ENCODE results near the gene TXLNG. TPM values are rescaled to one million over a fixed set of nuclear protein-coding genes. Genes with fewer than 3 reads are reported as not detected.

Gene TXLNG
- total RNA-seq, 1 donor from 2014 or later = 37.1 TPM

DNA sequence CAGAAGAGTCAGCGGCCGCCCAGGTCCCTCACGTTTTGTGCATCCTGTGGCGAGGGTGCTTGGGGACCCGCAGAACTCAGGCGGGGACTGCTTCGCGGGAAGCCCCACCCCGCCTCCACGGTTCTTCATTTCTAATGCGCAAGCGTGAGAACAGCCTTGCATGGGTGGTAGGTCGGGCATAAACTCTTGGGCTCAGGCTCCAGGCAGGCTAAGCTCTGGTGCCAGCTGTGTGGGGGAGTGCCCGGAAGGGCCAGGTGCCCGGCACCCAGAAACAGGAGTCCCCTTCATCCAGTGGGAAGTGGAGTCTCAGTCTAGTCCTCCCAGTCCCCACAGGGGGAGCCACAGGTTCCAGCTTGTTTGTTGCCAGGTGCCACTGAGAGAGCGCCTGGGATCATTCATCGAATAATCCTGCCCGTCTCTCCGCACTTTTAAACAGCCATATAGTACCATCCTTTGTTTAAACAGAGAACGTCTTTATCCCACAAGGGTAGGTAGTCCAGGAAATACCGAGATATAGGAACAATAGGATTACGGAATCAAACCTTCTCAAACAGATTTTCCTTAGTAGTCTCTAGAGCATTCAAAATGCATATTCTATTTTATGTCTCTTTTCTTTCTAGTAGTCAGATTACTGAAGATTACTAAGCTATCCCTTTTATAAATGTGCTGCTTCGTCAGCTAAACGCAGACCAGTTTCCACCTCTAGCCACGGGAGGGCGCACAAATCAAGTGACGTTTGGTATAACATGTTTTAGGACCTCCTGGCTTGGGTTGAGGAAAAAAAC is 96.6 kb downstream of the TXLNG start:
- Histone ChIP-seq H3K27me3 (peaks cover 48% of the 10 kb centered on the region), H3K4me1 (no peaks in the 10 kb centered on the region), H3K36me3 (no peaks in the 10 kb centered on the region), H3K9ac (peak overlapping the region; percentile 11), H3K4me3 (peak overlapping the region; percentile 53), H3K4me2 (peak overlapping the region; percentile 84), H4K20me1 (ENCODE audit: low read depth) (no peaks in the 10 kb centered on the region), H2AFZ (replicated peaks) (peak overlapping the region; percentile 98), H3K27ac (no peak overlapping the region), H3K79me2 (ENCODE audit: low read depth) (no peaks in the 10 kb centered on the region), H3K9me3 (ENCODE audit: low read depth) (no peaks in the 10 kb centered on the region), H3F3A (ENCODE audit: low read depth) (peaks cover 7% of the 10 kb centered on the region)
- Mint-ChIP-seq H3K27me3 (ENCODE audit: insufficient read depth, low read depth) (peaks cover 3% of the 10 kb centered on the region), H3K4me3 (peak overlapping the region; percentile 85), H3K36me3 (no peaks in the 10 kb centered on the region), H3K4me1 (peaks cover 11% of the 10 kb centered on the region), H3K9me3 (no peaks in the 10 kb centered on the region), H3K27ac (peak overlapping the region; percentile 39)
- DNase-seq (ENCODE audit: low spot score) = peak; percentile 84
- TF ChIP-seq EZH2phosphoT487 (IDR thresholded peaks at IDR 0.05) (no peak), CTCF (IDR thresholded peaks at IDR 0.05) (peak; percentile 84)

DNA sequence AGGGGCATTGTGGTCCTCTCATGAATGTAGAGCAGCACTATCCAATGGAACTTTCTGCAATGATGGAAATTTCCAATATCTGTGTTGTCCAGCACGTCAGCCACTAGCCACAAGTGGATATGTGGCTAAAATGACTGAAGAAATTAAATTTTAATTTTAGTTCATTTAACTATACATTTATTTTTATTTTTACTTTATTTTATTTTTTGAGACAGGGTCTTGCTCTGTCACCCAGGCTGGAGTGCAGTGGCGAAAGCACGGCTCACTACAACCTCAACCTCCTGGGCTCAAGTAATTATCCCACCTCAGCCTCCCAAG is 97.2 kb downstream of the TXLNG start:
- Mint-ChIP-seq H3K27ac (peak overlapping the region; percentile 39), H3K9me3 (no peaks in the 10 kb centered on the region), H3K36me3 (no peaks in the 10 kb centered on the region), H3K4me3 (peak overlapping the region; percentile 85), H3K27me3 (ENCODE audit: insufficient read depth, low read depth) (peaks cover 3% of the 10 kb centered on the region), H3K4me1 (peaks cover 11% of the 10 kb centered on the region)
- Histone ChIP-seq H3K36me3 (no peaks in the 10 kb centered on the region), H3K4me2 (peak overlapping the region; percentile 84), H4K20me1 (ENCODE audit: low read depth) (no peaks in the 10 kb centered on the region), H3K27me3 (peaks cover 43% of the 10 kb centered on the region), H3K4me1 (no peaks in the 10 kb centered on the region), H3K79me2 (ENCODE audit: low read depth) (no peaks in the 10 kb centered on the region), H2AFZ (replicated peaks) (peak overlapping the region; percentile 98), H3K9ac (no peak overlapping the region), H3K4me3 (peak overlapping the region; percentile 53), H3K9me3 (ENCODE audit: low read depth) (no peaks in the 10 kb centered on the region), H3F3A (ENCODE audit: low read depth) (peaks cover 7% of the 10 kb centered on the region), H3K27ac (no peak overlapping the region)
- no peak for DNase-seq (ENCODE audit: low spot score)
- TF ChIP-seq EZH2phosphoT487 (IDR thresholded peaks at IDR 0.05) = no peak
- TF ChIP-seq EZH2 (IDR thresholded peaks at IDR 0.05) = no peak
- no peak for TF ChIP-seq CTCF (IDR thresholded peaks at IDR 0.05)

DNA sequence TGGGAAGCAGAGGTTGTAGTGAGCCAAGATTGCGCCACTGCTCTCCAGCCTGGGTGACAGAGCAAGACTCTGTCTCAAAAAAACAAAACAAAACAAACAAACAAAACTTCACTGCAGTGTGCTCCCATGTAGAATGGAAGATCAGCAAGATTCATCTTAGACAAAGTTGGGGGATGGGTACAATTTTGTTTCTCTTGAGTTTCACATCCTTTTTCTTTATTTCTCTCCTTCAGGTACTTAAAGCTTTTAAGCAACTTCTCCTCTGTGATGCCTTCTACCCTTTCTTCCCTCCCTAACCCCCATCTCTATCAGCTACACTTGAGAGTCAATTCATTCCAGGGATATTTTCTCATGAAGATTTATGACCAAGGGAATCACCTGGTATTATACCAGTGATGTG is 99.4 kb downstream of the TXLNG start:
- TF ChIP-seq CTCF (IDR thresholded peaks at IDR 0.05) = no peak
- TF ChIP-seq EZH2phosphoT487 (IDR thresholded peaks at IDR 0.05) = no peak
- TF ChIP-seq EZH2 (IDR thresholded peaks at IDR 0.05) = no peak
- no peaks in the 10 kb centered on the region for H4K20me1 ChIP-seq (ENCODE audit: low read depth)
- DNase-seq (ENCODE audit: low spot score) = no peak
- H3K9me3 ChIP-seq (ENCODE audit: low read depth) = no peaks in the 10 kb centered on the region
- H3K4me2 ChIP-seq = no peak overlapping the region
- H3K27me3 ChIP-seq = peaks cover 21% of the 10 kb centered on the region
- H3K4me1 ChIP-seq = no peaks in the 10 kb centered on the region
- no peak overlapping the region for H3K4me3 Mint-ChIP-seq
- H3K4me1 Mint-ChIP-seq = peaks cover 11% of the 10 kb centered on the region
- H3K4me3 ChIP-seq = no peak overlapping the region
- H3K27me3 Mint-ChIP-seq (ENCODE audit: insufficient read depth, low read depth) = peaks cover 3% of the 10 kb centered on the region
- H3K9me3 Mint-ChIP-seq = no peaks in the 10 kb centered on the region
- H3F3A ChIP-seq (ENCODE audit: low read depth) = peaks cover 7% of the 10 kb centered on the region
- no peaks in the 10 kb centered on the region for H3K36me3 Mint-ChIP-seq
- H3K79me2 ChIP-seq (ENCODE audit: low read depth) = no peaks in the 10 kb centered on the region
- no peak overlapping the region for H2AFZ ChIP-seq (replicated peaks)
- no peak overlapping the region for H3K27ac ChIP-seq
- no peak overlapping the region for H3K9ac ChIP-seq
- no peaks in the 10 kb centered on the region for H3K36me3 ChIP-seq
- H3K27ac Mint-ChIP-seq = no peak overlapping the region
